ENCODE results near the gene SRRM3. TPM values are rescaled to one million over a fixed set of nuclear protein-coding genes. Genes with fewer than 3 reads are reported as not detected.
"Not testable (repeated sequence)": the region's sequence is repeated elsewhere in the genome, so short reads cannot be mapped to it uniquely, and the experiment has no call there.

SRRM3 gene
- total RNA-seq, 1 donor from 2014 or later, result 6.1 TPM

- intact Hi-C loops (cut with micrococcal nuclease), result no loop called here
- Histone ChIP-seq H3K36me3 (no peaks in the 10 kb centered on the region), H3K27me3 (ENCODE audit: low read depth) (peaks cover 88% of the 10 kb centered on the region), H3K4me3 (no peak overlapping the region), H3K9me3 (replicated peaks) (no peaks in the 10 kb centered on the region), H3K27ac (replicated peaks) (no peak overlapping the region), H3K4me1 (peaks cover 5% of the 10 kb centered on the region)
- TF ChIP-seq CTCF (IDR thresholded peaks at IDR 0.05; ENCODE audit: borderline replicate concordance), result no peak
- no peak for DNase-seq
Observed at GRCh38 chr7:76202666-76203030, 952 bp downstream of the SRRM3 start.

- Histone ChIP-seq H3K4me1 (peaks cover 5% of the 10 kb centered on the region), H3K36me3 (no peaks in the 10 kb centered on the region), H3K27me3 (ENCODE audit: low read depth) (peaks cover 90% of the 10 kb centered on the region), H3K9me3 (replicated peaks) (no peaks in the 10 kb centered on the region), H3K4me3 (no peak overlapping the region), H3K27ac (replicated peaks) (no peak overlapping the region)
- DNase-seq, result no peak
- intact Hi-C loops (cut with micrococcal nuclease), result no loop called here
- no peak for TF ChIP-seq CTCF (IDR thresholded peaks at IDR 0.05; ENCODE audit: borderline replicate concordance)
Observed at GRCh38 chr7:76204147-76204546, 2.5 kb downstream of the SRRM3 start.

- intact Hi-C loops (cut with micrococcal nuclease), result no loop called here
- no peak for DNase-seq
- H3K27ac ChIP-seq (replicated peaks), result no peak overlapping the region
- peaks cover 5% of the 10 kb centered on the region for H3K4me1 ChIP-seq
- no peaks in the 10 kb centered on the region for H3K9me3 ChIP-seq (replicated peaks)
- TF ChIP-seq CTCF (IDR thresholded peaks at IDR 0.05; ENCODE audit: borderline replicate concordance), result no peak
- no peak overlapping the region for H3K4me3 ChIP-seq
- H3K36me3 ChIP-seq, result no peaks in the 10 kb centered on the region
- peaks cover 84% of the 10 kb centered on the region for H3K27me3 ChIP-seq (ENCODE audit: low read depth)
Observed at GRCh38 chr7:76206633-76207032, 4.9 kb downstream of the SRRM3 start.

- no peak overlapping the region for H3K4me3 ChIP-seq
- H3K27me3 ChIP-seq (ENCODE audit: low read depth), result peaks cover 76% of the 10 kb centered on the region
- no peak for DNase-seq
- intact Hi-C loops (cut with micrococcal nuclease), result no loop called here
- H3K36me3 ChIP-seq, result no peaks in the 10 kb centered on the region
- no peaks in the 10 kb centered on the region for H3K9me3 ChIP-seq (replicated peaks)
- no peaks in the 10 kb centered on the region for H3K4me1 ChIP-seq
- no peak overlapping the region for H3K27ac ChIP-seq (replicated peaks)
- no peak for TF ChIP-seq CTCF (IDR thresholded peaks at IDR 0.05; ENCODE audit: borderline replicate concordance)
Observed at GRCh38 chr7:76209310-76209709, 7.6 kb downstream of the SRRM3 start.

GRCh38 chr7:76211216-76211615 lies 9.5 kb downstream of the SRRM3 start:
- TF ChIP-seq CTCF (IDR thresholded peaks at IDR 0.05; ENCODE audit: borderline replicate concordance), result no peak
- Histone ChIP-seq H3K4me3 (no peak overlapping the region), H3K4me1 (no peaks in the 10 kb centered on the region), H3K27ac (replicated peaks) (no peak overlapping the region), H3K36me3 (no peaks in the 10 kb centered on the region), H3K27me3 (ENCODE audit: low read depth) (peaks cover 65% of the 10 kb centered on the region), H3K9me3 (replicated peaks) (no peaks in the 10 kb centered on the region)
- no peak for DNase-seq
- intact Hi-C loops (cut with micrococcal nuclease), result no loop called here

GRCh38 chr7:76215349-76215748 lies 13.7 kb downstream of the SRRM3 start:
- H3K4me1 ChIP-seq; H3K4me3 ChIP-seq; H3K27ac ChIP-seq (replicated peaks); H3K36me3 ChIP-seq; intact Hi-C loops (cut with micrococcal nuclease); DNase-seq; H3K9me3 ChIP-seq (replicated peaks): not testable (repeated sequence)
- H3K27me3 ChIP-seq (ENCODE audit: low read depth), result peaks cover 75% of the 10 kb centered on the region

All from left ventricle myocardium inferior (tissue), 1 donor.